IMR-90 (cell line): Measurements from ENCODE around the gene CFAP92.

ENCODE experiments used
- MXI1 ChIP-seq: IDR thresholded peaks from 2 replicates; pipeline ENCODE4 v1.6.1; 2012; ENCODE audit warnings: low read depth, mild to moderate bottlenecking, low read length, moderate library complexity, borderline replicate concordance
- POLR2A ChIP-seq: IDR thresholded peaks from 2 replicates; pipeline ENCODE4 v1.6.1; 2012; ENCODE audit warnings: mild to moderate bottlenecking, low read depth, low read length
- SMC3 ChIP-seq: fragments of 150-350 bp; IDR thresholded peaks from 2 replicates; pipeline ENCODE4 v1.6.1; 2016; ENCODE audit warnings: low read depth, mild to moderate bottlenecking, antibody characterized with exemption, low read length, moderate library complexity

DNA sequence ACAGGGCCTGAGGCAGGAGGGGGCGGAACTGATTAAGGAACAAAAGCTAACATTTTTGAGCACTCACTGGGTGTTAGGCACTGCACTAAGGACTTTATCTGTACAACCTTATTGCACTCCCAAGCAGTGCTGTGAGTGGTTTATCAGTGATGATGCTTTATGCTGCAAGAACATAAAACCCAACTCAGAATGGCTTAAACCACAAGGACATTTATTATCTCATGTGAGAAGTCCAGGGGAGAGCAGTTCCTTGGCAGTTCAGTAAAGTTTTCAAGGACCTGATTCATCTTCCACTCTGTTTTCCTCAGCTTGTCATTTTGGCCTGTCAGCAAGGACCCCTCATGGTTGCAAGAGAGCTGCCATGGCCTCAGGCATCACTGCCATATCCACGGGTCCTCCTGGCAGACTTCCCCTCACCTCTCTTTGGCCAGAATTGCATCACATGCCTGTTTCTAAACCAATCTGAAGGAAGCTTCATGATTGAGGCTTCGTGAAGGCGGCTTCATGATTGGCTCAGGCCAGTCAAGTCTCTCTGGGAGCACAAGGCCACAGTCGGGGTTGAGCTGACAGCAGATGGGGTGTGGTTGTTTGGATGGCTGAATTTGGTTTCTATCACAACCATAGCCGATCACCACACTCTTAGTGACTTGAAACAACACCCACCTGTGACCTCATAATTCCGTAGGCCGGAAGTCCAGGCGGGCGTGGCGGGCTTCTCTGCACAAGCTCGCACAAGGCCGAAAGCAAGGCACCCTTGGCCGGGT, 23.0 kb upstream of the CFAP92 start:
- TF ChIP-seq MXI1, result no peak
- no peak for TF ChIP-seq POLR2A
- TF ChIP-seq SMC3, result no peak
